ENCODE data around the gene MICAL2. TPM values are rescaled to one million over a fixed set of nuclear protein-coding genes. Genes with fewer than 3 reads are reported as not detected.

The MICAL2 gene
- total and polyA plus RNA-seq, 2 of the 8 experiments (the other 6 are each of a cell fraction or from before 2014, with no cell fraction given), result 1.3 to 4.1 TPM

GRCh38 chr11:12239396-12239795 is 129.0 kb downstream of the MICAL2 start:
- no peak for DNase-seq (ENCODE audit: low read depth in 1 of 2, low spot score in 2 of 2)
- FAIRE-seq, result no peak
- ChIA-PET CTCF (ENCODE audit: partially characterized antibody) (interaction anchor here (0.5 to 10.7 kb wide), 14 partner anchors 13 to 335 kb away, joined by 3 to 137 read pairs (median 4); no protein-coding TSS in a partner anchor), POLR2A (ENCODE audit: partially characterized antibody) (interaction anchor here (0.6 to 1.1 kb wide), 2 partner anchors 10 to 233 kb away, joined by 3 read pairs; no protein-coding TSS in a partner anchor)
- H3K23me2 ChIP-seq (ENCODE audit: low read depth, low read length), result no peaks in the 10 kb centered on the region
- H3K23ac ChIP-seq (ENCODE audit: insufficient read length), result no peak overlapping the region
- H3K9ac ChIP-seq (replicated peaks in 1 of 4; ENCODE audit: extremely low read depth in 1 of 4, low read depth in 3 of 4, low read length in 3 of 4), result no peak overlapping the region
- no peak overlapping the region for H3K27ac ChIP-seq (ENCODE audit: low read depth, low read length)
- peaks cover 0 to 10% (median 2%) of the 10 kb centered on the region in 4 experiments; a peak in 3 of 7 replicates for H3K4me1 ChIP-seq (replicated peaks in 1 of 4; ENCODE audit: control insufficient read depth in 3 of 4, insufficient read depth in 4 of 4, low read length in 3 of 4)
- H2BK15ac ChIP-seq (ENCODE audit: low read length), result no peak overlapping the region
- H3K4me3 ChIP-seq (ENCODE audit: extremely low read depth in 1 of 4, insufficient read depth in 2 of 4, low read depth in 3 of 4, low read length in 4 of 4), result no peak overlapping the region
- no peak overlapping the region for H2BK120ac ChIP-seq (replicated peaks; ENCODE audit: low read depth, low read length)
- H2BK20ac ChIP-seq (ENCODE audit: low read length), result no peak overlapping the region
- no peaks in the 10 kb centered on the region for H3K79me1 ChIP-seq (ENCODE audit: low read depth, low read length)
- no peak overlapping the region for H4K8ac ChIP-seq (ENCODE audit: extremely low read depth, insufficient read depth, low read length)
- H3K4me2 ChIP-seq (ENCODE audit: insufficient read depth in 1 of 2, low read depth in 2 of 2, low read length in 2 of 2), result no peak overlapping the region
- 93% methylated on average over 4 of the region's 4 CpGs; no CpG with 5 or more reads in 1 of the 2 experiments for WGBS, 2 experiments (ENCODE audit: extremely low coverage in 1 of 2, insufficient coverage in 1 of 2, insufficient read length in 1 of 2, insufficient replicate concordance in 2 of 2, low coverage in 1 of 2, low lambda C conversion rate in 2 of 2, missing lambda C conversion rate in 1 of 2)
- no peaks in the 10 kb centered on the region for H3K79me2 ChIP-seq (ENCODE audit: control insufficient read depth in 1 of 2, insufficient read depth in 2 of 2, low read length in 2 of 2)
- H4K5ac ChIP-seq (ENCODE audit: insufficient read length, low read depth, low read length), result no peak overlapping the region
- no peaks in the 10 kb centered on the region for H3K27me3 ChIP-seq (replicated peaks in 1 of 4; ENCODE audit: control insufficient read depth in 3 of 4, extremely low read depth in 1 of 4, insufficient read depth in 3 of 4, low read length in 3 of 4)
- no peak overlapping the region for H2BK5ac ChIP-seq (ENCODE audit: low read depth, low read length)
- H2BK12ac ChIP-seq (ENCODE audit: low read depth, low read length), result no peak overlapping the region
- no peak overlapping the region for H2AFZ ChIP-seq (ENCODE audit: low read length)
- no peak overlapping the region for H3K14ac ChIP-seq (ENCODE audit: insufficient read length)
- H3K56ac ChIP-seq (replicated peaks; ENCODE audit: insufficient read length, low read depth, low read length), result no peak overlapping the region
- no peaks in the 10 kb centered on the region for H3K36me3 ChIP-seq (ENCODE audit: control insufficient read depth in 2 of 4, insufficient read depth in 4 of 4, low read length in 3 of 4)
- no peaks in the 10 kb centered on the region for H4K20me1 ChIP-seq (replicated peaks in 1 of 2; ENCODE audit: control insufficient read depth in 1 of 2, insufficient read depth in 2 of 2, low read length in 2 of 2)
- H4K91ac ChIP-seq (replicated peaks; ENCODE audit: insufficient read length, low read length), result no peak overlapping the region
- no peak overlapping the region for H3K18ac ChIP-seq (ENCODE audit: extremely low read depth, low read length)
- no peak overlapping the region for H2AK5ac ChIP-seq (ENCODE audit: low read depth, low read length)
- TF ChIP-seq HDAC2 (IDR thresholded peaks at IDR 0.05; ENCODE audit: borderline replicate concordance in 1 of 2, low read depth in 2 of 2, low read length in 2 of 2) (no peak), E2F6 (IDR thresholded peaks at IDR 0.05) (no peak), SP1 (IDR thresholded peaks at IDR 0.05; ENCODE audit: low read depth, low read length) (no peak)
- H3K9me3 ChIP-seq (ENCODE audit: insufficient read depth in 2 of 2, low read depth in 1 of 2, low read length in 1 of 2), result no peaks in the 10 kb centered on the region
- H3K4ac ChIP-seq (replicated peaks; ENCODE audit: insufficient read length, low read depth, low read length), result no peak overlapping the region

Measured in H1 (cell line).